OCI-LY1 (cell line): Measurements from ENCODE around the gene STX12.
A peak's percentile ranks its signal among the peaks of the same experiment; 100 is the strongest.
"Not testable (repeated sequence)": the region's sequence is repeated elsewhere in the genome, so short reads cannot be mapped to it uniquely, and the experiment has no call there.

Experiments
- H2AFZ ChIP-seq: fragments of 200-600 bp; sonication (generic), shearing (Covaris generic); 2 replicates; pipeline ENCODE4 v1.6.0; 2014; ENCODE audit warnings: antibody characterized with exemption, mild to moderate bottlenecking, low read length
- H3F3A ChIP-seq: fragments of 200-600 bp; sonication (generic), shearing (Covaris generic); 2 replicates; pipeline ENCODE4 v1.6.0; 2014; ENCODE audit warnings: mild to moderate bottlenecking, antibody characterized with exemption, low read length, moderate library complexity; ENCODE audit not compliant: insufficient read depth
- H3K27ac ChIP-seq: fragments of 200-600 bp; sonication (generic); 2 replicates; pipeline ENCODE4 v1.5.1; 2014; ENCODE audit warnings: low read length, mixed run types, mild to moderate bottlenecking, low read depth; ENCODE audit not compliant: poor library complexity, severe bottlenecking
- H3K27me3 ChIP-seq: fragments of 200-600 bp; sonication (generic); 2 replicates; pipeline ENCODE4 v1.6.0; 2014; ENCODE audit warnings: antibody characterized with exemption, mild to moderate bottlenecking, low read length, moderate library complexity; ENCODE audit not compliant: insufficient read depth
- H3K36me3 ChIP-seq: fragments of 200-600 bp; sonication (generic); 2 replicates; pipeline ENCODE4 v1.6.1; 2014; ENCODE audit warnings: mild to moderate bottlenecking, antibody characterized with exemption, low read length, moderate library complexity, mixed read lengths; ENCODE audit not compliant: insufficient read depth
- H3K4me1 ChIP-seq: fragments of 200-600 bp; sonication (generic); 2 replicates; pipeline ENCODE4 v1.5.1; 2014; ENCODE audit warnings: mild to moderate bottlenecking, low read length, moderate library complexity; ENCODE audit not compliant: insufficient read depth, severe bottlenecking
- H3K4me2 ChIP-seq: fragments of 200-600 bp; sonication (generic), shearing (Covaris generic); 2 replicates; pipeline ENCODE4 v1.6.1; 2014; ENCODE audit warnings: low read length
- H3K4me3 ChIP-seq: fragments of 200-600 bp; sonication (generic); 2 replicates; pipeline ENCODE4 v1.5.1; 2014; ENCODE audit warnings: low read length, low read depth, mild to moderate bottlenecking, mixed read lengths; ENCODE audit not compliant: poor library complexity, severe bottlenecking
- H3K79me2 ChIP-seq: fragments of 200-600 bp; shearing (Covaris generic); 2 replicates; pipeline ENCODE4 v1.6.1; 2016; ENCODE audit warnings: mixed run types, low read length, mixed read lengths; ENCODE audit not compliant: insufficient read depth
- H3K9ac ChIP-seq: fragments of 200-600 bp; sonication (generic), shearing (Covaris generic); 2 replicates; pipeline ENCODE4 v1.6.1; 2014; ENCODE audit warnings: mild to moderate bottlenecking, low read length, mixed read lengths
- H3K9me2 ChIP-seq: fragments of 200-600 bp; sonication (generic), shearing (Covaris generic); 2 replicates; pipeline ENCODE4 v1.6.1; 2014; ENCODE audit warnings: low read depth, mild to moderate bottlenecking, low read length, mixed read lengths
- H3K9me3 ChIP-seq: fragments of 200-600 bp; shearing (Covaris generic); 2 replicates; pipeline ENCODE4 v1.6.1; 2014; ENCODE audit warnings: low read length, mixed read lengths
- H4K20me1 ChIP-seq: fragments of 200-600 bp; sonication (generic), shearing (Covaris generic); 2 replicates; pipeline ENCODE4 v1.6.0; 2016; ENCODE audit warnings: mild to moderate bottlenecking, low read length; ENCODE audit not compliant: insufficient read depth
- EZH2 ChIP-seq: fragments of 200-600 bp; sonication (generic), shearing (Covaris generic); IDR thresholded peaks from 2 replicates; pipeline ENCODE4 v1.8.0; 2017; ENCODE audit warnings: borderline replicate concordance, mixed run types, mild to moderate bottlenecking, antibody characterized with exemption, low read length, moderate library complexity, mixed read lengths
- TF ChIP-seq, protein P1 (sequence below): fragments of 200-600 bp; sonication (generic), shearing (Covaris generic); IDR thresholded peaks from 2 replicates; pipeline ENCODE4 v1.5.1; 2017; ENCODE audit warnings: mild to moderate bottlenecking, antibody characterized with exemption, low read length, moderate library complexity, mixed read lengths

The STX12 gene

DNA sequence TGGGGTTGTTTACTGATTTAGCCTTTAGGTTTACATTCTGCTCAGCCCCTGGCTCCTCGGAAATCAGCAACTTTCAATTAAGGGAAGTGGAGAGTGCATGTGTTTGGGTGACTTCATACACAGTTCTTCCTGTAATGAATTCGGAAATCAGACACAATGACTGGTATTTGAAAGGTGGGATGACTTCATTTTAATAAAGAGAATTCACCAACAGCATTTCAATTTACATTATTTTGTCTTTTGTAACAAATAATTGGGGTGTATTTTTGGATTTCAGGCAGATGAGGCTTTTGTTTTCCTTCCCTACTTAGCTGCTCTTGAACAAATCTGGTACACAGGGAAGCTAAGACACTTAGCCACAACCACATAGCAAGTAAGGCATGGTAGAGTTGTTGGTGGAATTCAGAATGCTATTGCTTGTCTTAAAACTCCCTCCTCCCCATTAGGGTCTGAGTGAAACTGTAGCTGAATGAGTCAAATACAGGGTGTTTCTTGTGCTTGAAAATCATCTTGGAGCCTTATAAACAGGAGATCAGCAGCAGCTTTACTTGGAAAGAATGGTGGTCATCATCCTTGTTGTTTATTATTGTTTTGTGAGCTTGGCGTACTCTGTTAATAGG is 917 bp downstream of the STX12 start:
- Histone ChIP-seq H3K9me2 (no peaks in the 10 kb centered on the region), H3K36me3 (peaks cover 10% of the 10 kb centered on the region; the same call in 1 of the 2 replicates), H3K27ac (peak overlapping the region; percentile 51), H3K4me2 (peak overlapping the region; percentile 69), H3F3A (no peaks in the 10 kb centered on the region), H4K20me1 (no peaks in the 10 kb centered on the region), H3K9me3 (no peaks in the 10 kb centered on the region), H3K4me1 (peaks cover 20% of the 10 kb centered on the region), H3K4me3 (peak overlapping the region; percentile 90), H3K79me2 (peaks cover 26% of the 10 kb centered on the region), H3K27me3 (no peaks in the 10 kb centered on the region), H2AFZ (no peak overlapping the region), H3K9ac (peak overlapping the region; percentile 86)
- no peak for TF ChIP-seq EZH2
- TF ChIP-seq, protein P1, sequence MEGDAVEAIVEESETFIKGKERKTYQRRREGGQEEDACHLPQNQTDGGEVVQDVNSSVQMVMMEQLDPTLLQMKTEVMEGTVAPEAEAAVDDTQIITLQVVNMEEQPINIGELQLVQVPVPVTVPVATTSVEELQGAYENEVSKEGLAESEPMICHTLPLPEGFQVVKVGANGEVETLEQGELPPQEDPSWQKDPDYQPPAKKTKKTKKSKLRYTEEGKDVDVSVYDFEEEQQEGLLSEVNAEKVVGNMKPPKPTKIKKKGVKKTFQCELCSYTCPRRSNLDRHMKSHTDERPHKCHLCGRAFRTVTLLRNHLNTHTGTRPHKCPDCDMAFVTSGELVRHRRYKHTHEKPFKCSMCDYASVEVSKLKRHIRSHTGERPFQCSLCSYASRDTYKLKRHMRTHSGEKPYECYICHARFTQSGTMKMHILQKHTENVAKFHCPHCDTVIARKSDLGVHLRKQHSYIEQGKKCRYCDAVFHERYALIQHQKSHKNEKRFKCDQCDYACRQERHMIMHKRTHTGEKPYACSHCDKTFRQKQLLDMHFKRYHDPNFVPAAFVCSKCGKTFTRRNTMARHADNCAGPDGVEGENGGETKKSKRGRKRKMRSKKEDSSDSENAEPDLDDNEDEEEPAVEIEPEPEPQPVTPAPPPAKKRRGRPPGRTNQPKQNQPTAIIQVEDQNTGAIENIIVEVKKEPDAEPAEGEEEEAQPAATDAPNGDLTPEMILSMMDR, result no peak

DNA sequence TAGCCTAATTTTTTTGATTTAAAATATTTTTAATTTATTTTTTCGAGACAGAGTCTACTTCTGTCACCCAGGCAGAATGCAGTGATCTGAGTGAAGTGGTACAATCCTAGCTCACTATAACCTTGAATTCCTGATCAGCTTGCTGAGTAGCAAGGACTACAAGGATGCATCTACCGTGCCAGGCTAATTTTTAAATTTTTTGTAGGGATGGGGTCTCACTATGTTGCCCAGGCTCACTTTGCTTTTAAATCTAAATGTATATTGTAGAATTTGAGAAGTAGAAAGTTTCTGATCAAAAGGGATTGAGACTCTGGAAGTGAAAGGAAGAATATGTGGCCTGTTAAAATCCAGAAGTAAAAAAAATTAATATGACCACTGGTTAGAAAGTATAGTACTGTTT is 1.6 kb downstream of the STX12 start:
- peak overlapping the region; percentile 69; the same call in 1 of the 2 replicates for H3K4me2 ChIP-seq

DNA sequence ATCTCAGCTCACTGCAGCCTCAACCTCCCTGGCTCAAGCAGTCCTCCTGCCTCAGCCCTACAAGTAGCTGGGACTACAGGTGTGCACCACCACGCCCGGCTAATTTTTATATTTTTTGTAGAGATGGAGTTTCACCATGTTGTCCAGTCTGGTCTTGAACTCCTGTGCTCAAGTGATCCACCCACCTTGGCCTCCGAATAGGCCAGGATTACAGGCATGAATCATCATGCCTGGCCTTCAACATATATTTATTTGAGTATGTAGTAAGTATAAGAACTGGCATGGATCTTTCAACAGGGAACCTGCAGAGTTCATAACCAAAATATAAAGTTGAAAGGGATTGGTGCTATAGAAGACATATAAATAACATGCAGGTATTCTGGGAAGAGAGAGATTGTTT is 2.3 kb downstream of the STX12 start:
- H3K79me2 ChIP-seq, result peaks cover 26% of the 10 kb centered on the region
- H3K27me3 ChIP-seq, H3K36me3 ChIP-seq, H3F3A ChIP-seq, H3K4me3 ChIP-seq, H4K20me1 ChIP-seq, H2AFZ ChIP-seq, H3K9ac ChIP-seq, H3K27ac ChIP-seq, H3K4me2 ChIP-seq, H3K9me2 ChIP-seq, H3K9me3 ChIP-seq: not testable (repeated sequence)
- peaks cover 20% of the 10 kb centered on the region for H3K4me1 ChIP-seq

More for the DNA sequence above, 1.6 kb downstream of the STX12 start:
- no peaks in the 10 kb centered on the region for H3K9me2 ChIP-seq
- H3K79me2 ChIP-seq, result peaks cover 26% of the 10 kb centered on the region
- H3F3A ChIP-seq, result no peaks in the 10 kb centered on the region
- H3K27ac ChIP-seq, result no peak overlapping the region
- no peaks in the 10 kb centered on the region for H3K27me3 ChIP-seq
- no peaks in the 10 kb centered on the region for H3K9me3 ChIP-seq
- no peak overlapping the region for H2AFZ ChIP-seq
- no peaks in the 10 kb centered on the region for H4K20me1 ChIP-seq
- peaks cover 20% of the 10 kb centered on the region for H3K4me1 ChIP-seq
- H3K4me3 ChIP-seq, result peak overlapping the region; percentile 90
- peaks cover 10% of the 10 kb centered on the region; the same call in 1 of the 2 replicates for H3K36me3 ChIP-seq
- TF ChIP-seq, protein P1, result no peak
- TF ChIP-seq EZH2, result no peak
- no peak overlapping the region for H3K9ac ChIP-seq

DNA sequence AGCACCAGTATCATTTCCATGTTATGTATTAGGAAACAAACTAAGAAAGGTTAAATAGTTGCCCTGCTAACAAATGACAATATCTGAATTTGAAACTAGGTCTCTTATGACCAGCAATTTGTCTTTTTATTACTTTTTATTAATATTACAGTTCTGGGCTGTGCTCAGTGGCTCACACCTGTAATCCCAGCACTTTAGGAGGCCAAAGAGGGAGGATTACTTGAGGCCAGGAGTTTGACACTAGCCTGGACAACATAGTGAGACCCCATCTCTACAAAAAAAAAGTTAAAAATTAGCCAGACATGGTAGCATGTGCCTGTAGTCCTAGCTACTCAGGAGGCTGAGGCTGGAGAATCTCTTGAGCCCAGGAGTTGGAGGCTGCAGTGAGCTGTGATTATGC is 3.3 kb downstream of the STX12 start:
- not testable (repeated sequence) for H3F3A ChIP-seq, H3K9ac ChIP-seq, H3K36me3 ChIP-seq, H3K27me3 ChIP-seq, H3K9me3 ChIP-seq, H3K9me2 ChIP-seq, H3K4me3 ChIP-seq, H4K20me1 ChIP-seq, H2AFZ ChIP-seq, H3K4me2 ChIP-seq, H3K27ac ChIP-seq
- peaks cover 26% of the 10 kb centered on the region for H3K79me2 ChIP-seq
- peaks cover 20% of the 10 kb centered on the region for H3K4me1 ChIP-seq
